Upper lobe of right lung (tissue), 1 donor: ENCODE measurements around the gene PSG5. TPM values are rescaled to one million over a fixed set of nuclear protein-coding genes. Genes with fewer than 3 reads are reported as not detected.
"Not testable (repeated sequence)": the region's sequence is repeated elsewhere in the genome, so short reads cannot be mapped to it uniquely, and the experiment has no call there.

ENCODE experiments used
- ATAC-seq: fragments of 200-7000 bp; cut with Tn5 transposase; one replicate; pipeline ENCODE4 v1.9.1; 2020; ENCODE audit warnings: mild to moderate bottlenecking, moderate library complexity
- DNase-seq: peaks from one replicate; pipeline ENCODE4 v3.0.0-alpha.2; 2020
- H3K27ac ChIP-seq: fragments of 200-600 bp; one replicate; pipeline ENCODE4 v1.8.0; 2022
- H3K27me3 ChIP-seq: fragments of 200-600 bp; one replicate; pipeline ENCODE4 v1.8.0; 2022; ENCODE audit warnings: mild to moderate bottlenecking
- H3K36me3 ChIP-seq: fragments of 200-600 bp; one replicate; pipeline ENCODE4 v1.8.0; 2022
- H3K4me1 ChIP-seq: fragments of 200-600 bp; one replicate; pipeline ENCODE4 v1.8.0; 2022
- H3K4me3 ChIP-seq: fragments of 200-600 bp; one replicate; pipeline ENCODE4 v1.8.0; 2022; ENCODE audit warnings: mild to moderate bottlenecking
- H3K9me3 ChIP-seq: fragments of 200-600 bp; one replicate; pipeline ENCODE4 v1.8.0; 2022
- intact Hi-C: fragments of 100-400 bp; cut with DNase I; formaldehyde crosslinking; loops from one replicate; pipeline ENCODE4 v1.11.0; 2022
- total RNA-seq: library from RNA; stranded (reverse); fragmentation: NEBNext Ultra II Directional; extraction: Animal tissue kit (Norgen Biotek cat#: 25700); gene quantifications from one replicate; pipeline ENCODE4 v1.2.1, GENCODE V29; 2021
- TF ChIP-seq, protein P1 (sequence below): fragments of 200-600 bp; IDR thresholded peaks from one replicate; pipeline ENCODE4 v1.8.0; 2022; ENCODE audit warnings: antibody characterized with exemption
- donor health status: DM: no; HTN: yes; CAD: no; lungs with severe emphysema.

Gene PSG5
- total RNA-seq, 1 donor from 2014 or later, result not detected

GRCh38 chr19:43188092-43188491, 1.8 kb upstream of the PSG5 start:
- intact Hi-C loops, DNase-seq, H3K27me3 ChIP-seq, H3K4me1 ChIP-seq, H3K4me3 ChIP-seq, H3K9me3 ChIP-seq, ATAC-seq, H3K36me3 ChIP-seq, H3K27ac ChIP-seq: not testable (repeated sequence)
- TF ChIP-seq, protein P1, sequence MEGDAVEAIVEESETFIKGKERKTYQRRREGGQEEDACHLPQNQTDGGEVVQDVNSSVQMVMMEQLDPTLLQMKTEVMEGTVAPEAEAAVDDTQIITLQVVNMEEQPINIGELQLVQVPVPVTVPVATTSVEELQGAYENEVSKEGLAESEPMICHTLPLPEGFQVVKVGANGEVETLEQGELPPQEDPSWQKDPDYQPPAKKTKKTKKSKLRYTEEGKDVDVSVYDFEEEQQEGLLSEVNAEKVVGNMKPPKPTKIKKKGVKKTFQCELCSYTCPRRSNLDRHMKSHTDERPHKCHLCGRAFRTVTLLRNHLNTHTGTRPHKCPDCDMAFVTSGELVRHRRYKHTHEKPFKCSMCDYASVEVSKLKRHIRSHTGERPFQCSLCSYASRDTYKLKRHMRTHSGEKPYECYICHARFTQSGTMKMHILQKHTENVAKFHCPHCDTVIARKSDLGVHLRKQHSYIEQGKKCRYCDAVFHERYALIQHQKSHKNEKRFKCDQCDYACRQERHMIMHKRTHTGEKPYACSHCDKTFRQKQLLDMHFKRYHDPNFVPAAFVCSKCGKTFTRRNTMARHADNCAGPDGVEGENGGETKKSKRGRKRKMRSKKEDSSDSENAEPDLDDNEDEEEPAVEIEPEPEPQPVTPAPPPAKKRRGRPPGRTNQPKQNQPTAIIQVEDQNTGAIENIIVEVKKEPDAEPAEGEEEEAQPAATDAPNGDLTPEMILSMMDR, result peak; percentile 8

DNA sequence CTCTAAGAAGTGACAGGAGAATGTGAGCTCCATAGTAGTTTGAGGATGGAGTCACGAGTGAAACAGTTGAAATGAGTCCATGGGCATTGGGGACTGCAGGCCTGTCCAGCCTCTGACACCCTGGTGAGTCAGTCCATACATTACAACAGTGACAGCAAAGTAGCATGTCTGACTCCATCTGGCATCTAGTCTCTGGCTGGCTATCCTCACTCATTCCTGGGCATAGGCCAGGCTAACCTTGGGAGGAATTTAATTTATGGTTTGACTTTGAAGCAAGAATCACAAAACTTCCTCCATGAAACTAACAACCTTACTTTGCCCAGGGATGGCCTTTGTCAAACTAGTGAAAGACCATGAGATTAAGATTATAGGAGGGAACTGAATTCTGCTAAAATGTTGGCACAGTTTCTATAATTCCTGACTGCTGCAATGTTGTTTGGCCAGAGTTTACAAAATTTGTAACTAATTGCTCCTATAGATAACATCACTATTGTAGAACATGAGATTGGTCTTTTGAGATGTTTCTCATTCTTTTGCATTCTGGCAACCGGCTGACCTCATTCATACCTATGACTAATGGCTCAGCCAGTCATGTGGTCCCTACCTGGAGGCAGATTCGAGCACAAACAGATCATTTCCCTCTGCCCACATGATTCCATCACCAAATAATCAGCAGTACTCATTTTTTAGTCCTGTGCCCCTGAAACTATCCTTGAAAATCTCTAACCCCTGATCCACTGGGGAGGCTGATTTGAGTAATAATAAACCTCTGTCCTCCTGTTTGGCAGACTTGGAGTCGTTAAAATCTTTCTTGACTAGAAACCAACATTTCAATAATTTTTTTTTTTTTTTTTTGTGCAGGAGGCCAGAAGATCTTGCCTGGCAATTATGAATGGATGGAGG, 4.2 kb downstream of the PSG5 start:
- H3K27me3 ChIP-seq, H3K27ac ChIP-seq, H3K4me3 ChIP-seq, H3K9me3 ChIP-seq, H3K4me1 ChIP-seq, intact Hi-C loops, ATAC-seq, DNase-seq, H3K36me3 ChIP-seq: not testable (repeated sequence)

DNA sequence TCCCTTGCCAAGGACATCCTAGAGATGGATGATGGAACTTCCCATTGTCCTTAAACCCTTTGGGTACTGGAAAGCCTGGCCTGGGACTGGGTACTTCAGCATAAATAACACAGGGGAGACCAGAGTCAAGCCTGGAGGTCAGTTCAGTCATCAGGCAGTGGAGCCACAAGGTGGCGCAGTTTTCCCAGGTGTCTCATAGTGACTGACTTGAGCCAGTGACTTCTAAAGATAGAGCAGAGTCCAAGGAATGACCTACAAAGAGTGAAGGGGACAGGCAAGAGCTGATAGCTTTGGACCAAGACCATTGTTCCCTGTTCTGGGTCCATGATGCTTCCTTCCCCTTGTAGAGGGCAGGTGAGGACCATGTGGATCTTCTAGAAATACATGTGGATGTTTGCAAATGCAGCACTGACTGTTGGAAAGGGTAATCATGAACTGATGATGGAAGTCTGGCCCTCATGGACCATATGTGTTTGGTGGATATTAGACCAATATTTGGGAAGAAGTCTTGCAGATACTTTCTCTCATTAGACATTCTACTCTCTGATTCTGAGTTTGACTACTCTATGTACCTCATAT, 6.7 kb downstream of the PSG5 start:
- H3K27ac ChIP-seq, H3K27me3 ChIP-seq, H3K9me3 ChIP-seq, H3K4me1 ChIP-seq, intact Hi-C loops, ATAC-seq, H3K4me3 ChIP-seq, H3K36me3 ChIP-seq, DNase-seq: not testable (repeated sequence)

DNA sequence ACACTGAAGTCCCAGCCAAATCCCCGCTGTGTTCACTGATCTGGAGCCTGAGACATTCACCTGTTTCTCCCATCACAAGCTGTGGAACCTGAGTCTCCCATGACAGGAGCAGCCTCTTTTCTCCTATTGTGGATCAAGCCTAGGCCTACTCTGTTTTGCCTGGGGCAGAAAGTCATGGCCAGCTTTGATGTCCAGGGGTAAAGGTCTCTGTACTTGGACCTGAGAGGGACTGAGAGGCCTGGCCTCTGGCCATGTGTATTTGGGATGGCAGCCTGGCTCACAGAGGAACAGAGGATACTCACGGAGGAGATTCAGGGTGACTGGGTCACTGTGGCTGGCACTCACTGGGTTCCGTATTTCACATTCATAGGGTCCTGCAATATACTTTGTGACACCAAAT, 7.8 kb downstream of the PSG5 start:
- H3K9me3 ChIP-seq, H3K4me1 ChIP-seq, H3K27me3 ChIP-seq, H3K4me3 ChIP-seq, ATAC-seq, H3K27ac ChIP-seq, intact Hi-C loops, H3K36me3 ChIP-seq, DNase-seq: not testable (repeated sequence)

- H3K4me1 ChIP-seq, H3K27me3 ChIP-seq, H3K36me3 ChIP-seq, H3K4me3 ChIP-seq, DNase-seq, H3K9me3 ChIP-seq, H3K27ac ChIP-seq, ATAC-seq, intact Hi-C loops: not testable (repeated sequence)
These were observed 20.4 kb downstream of the PSG5 start for GRCh38 chr19:43165906-43166305.

DNA sequence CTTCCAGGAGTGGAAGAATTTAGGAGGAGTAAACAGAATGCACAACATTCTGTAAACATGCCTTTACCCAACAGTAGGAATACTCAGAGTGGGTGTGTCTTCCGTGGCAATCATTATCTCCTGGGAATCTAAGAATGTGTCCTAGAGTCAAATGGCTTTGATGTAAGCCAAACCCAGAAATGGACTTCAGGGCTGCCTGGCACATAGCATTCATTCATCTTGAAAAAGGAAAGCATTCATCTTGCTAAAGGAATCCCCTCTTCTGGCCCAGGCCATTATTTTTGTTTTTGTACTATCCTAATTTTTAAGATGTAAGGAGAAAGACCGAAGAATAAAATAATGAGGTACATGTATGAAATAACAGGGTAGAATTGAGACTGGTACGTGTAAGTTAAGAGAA, 23.2 kb downstream of the PSG5 start:
- H3K27me3 ChIP-seq, H3K4me1 ChIP-seq, H3K9me3 ChIP-seq, ATAC-seq, H3K4me3 ChIP-seq, intact Hi-C loops, DNase-seq, H3K36me3 ChIP-seq, H3K27ac ChIP-seq: not testable (repeated sequence)

DNA sequence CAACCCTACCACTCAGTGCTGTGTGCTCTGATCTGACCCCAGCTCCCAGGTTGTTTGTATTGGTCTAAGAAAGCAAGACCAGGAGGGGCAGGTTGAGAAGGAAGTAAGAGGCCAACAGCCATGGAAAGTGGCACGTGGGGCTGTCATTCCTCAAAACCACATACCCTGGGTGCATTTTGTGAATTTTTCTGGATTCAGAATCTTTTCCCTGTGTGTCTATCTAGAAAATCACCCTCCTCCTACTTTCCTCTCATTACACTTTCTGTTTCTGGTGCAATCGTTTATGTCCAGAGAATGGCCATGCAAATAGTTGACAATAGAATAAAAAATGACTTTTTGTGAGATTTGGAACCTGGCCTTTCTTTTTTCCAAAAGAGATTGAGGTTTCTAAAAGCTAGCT, 24.1 kb downstream of the PSG5 start:
- intact Hi-C loops, DNase-seq, H3K27ac ChIP-seq, ATAC-seq, H3K4me3 ChIP-seq, H3K4me1 ChIP-seq, H3K27me3 ChIP-seq, H3K9me3 ChIP-seq, H3K36me3 ChIP-seq: not testable (repeated sequence)

- H3K4me3 ChIP-seq, result no peak overlapping the region
- H3K4me1 ChIP-seq, result no peaks in the 10 kb centered on the region
- no peaks in the 10 kb centered on the region for H3K9me3 ChIP-seq
- ATAC-seq (no peak), DNase-seq (no peak)
- no peaks in the 10 kb centered on the region for H3K36me3 ChIP-seq
- intact Hi-C loops, result no loop called here
- TF ChIP-seq, protein P1, result no peak
- no peaks in the 10 kb centered on the region for H3K27me3 ChIP-seq
- H3K27ac ChIP-seq, result no peak overlapping the region
These were observed 34.1 kb downstream of the PSG5 start for GRCh38 chr19:43152214-43152613.

GRCh38 chr19:43149788-43150187, 36.5 kb downstream of the PSG5 start:
- intact Hi-C loops, H3K4me1 ChIP-seq, DNase-seq, H3K36me3 ChIP-seq, H3K27me3 ChIP-seq, H3K4me3 ChIP-seq, ATAC-seq, H3K27ac ChIP-seq, H3K9me3 ChIP-seq: not testable (repeated sequence)
